Stimulated activated CD8-positive, alpha-beta memory T cell treated with anti-CD3 and anti-CD28 coated beads, Interleukin-12 subunit alpha, Interleukin-12 subunit beta, amount 100 ng/mL, for 24 hours (primary cell): ENCODE data around the gene FLOT2.
"Not testable (repeated sequence)": the region's sequence is repeated elsewhere in the genome, so short reads cannot be mapped to it uniquely, and the experiment has no call there.

Source experiments
- DNase-seq: peaks from one replicate; pipeline ENCODE4 v3.0.0-alpha.2; 2020; ENCODE audit errors: extremely low read depth

Gene FLOT2

DNA sequence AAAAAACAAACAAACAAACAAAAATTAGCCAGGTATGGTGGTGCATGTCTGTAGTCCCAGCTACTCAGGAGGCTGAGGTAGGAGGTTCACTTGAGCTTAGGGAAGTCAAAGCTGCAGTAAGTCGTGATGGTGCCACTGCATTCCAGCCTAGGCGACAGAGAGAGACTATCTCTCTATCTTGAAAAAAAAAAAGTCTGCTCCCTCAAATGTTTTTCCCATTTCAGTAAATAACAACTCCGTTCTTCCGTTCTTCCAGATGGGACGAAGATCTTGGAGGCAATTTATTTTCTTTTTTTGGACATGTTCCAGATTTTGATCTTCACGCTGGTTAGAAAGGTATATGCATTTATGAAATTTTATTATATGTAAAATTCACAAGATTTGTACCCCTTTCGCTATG lies 23.7 kb downstream of the FLOT2 start:
- no peak for DNase-seq

DNA sequence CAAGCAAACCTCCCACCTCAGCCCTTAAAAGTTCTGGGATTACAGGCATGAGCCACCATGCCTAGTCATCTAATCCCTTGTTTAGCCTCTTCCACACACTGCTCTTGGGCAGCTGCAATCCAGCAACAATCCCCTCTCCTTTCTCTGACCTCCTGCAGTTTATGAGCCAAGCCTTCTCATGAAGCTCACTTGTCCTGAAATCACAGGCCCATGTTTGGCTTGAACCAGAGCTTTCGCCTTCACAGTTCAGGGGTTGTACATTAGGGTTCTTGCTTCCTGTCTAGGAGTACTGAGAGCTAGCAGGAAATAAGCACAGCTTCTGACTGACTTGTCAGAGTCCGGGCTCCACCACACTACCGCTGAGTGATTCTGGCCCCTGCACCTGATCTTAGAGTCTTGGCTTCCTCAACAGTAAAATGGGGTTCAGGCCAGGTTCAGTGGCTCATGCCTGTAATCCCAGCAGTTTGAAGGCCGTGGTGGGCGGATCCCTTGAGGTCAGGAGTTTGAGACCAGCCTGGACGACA lies 26.4 kb downstream of the FLOT2 start:
- no peak for DNase-seq

DNA sequence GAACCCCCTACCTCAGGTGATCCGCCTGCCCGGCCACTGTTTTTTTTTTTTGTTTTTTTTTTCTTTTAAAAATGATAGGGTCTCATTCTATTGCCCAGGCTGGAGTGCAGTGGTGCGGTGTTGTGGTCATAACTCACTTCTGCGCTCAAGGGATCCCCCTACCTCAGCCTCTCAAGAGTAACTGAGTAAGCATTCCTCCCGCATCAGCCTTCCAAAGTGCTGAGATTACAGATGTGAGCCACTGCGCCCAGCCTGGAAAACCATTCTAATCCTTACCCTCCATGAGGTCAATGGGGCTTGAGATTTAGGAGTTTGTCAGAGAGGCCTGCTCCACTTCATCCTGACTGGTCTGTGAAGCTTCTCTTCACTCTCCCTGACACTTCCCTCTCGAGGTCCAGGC lies 30.3 kb downstream of the FLOT2 start:
- DNase-seq: no peak

DNA sequence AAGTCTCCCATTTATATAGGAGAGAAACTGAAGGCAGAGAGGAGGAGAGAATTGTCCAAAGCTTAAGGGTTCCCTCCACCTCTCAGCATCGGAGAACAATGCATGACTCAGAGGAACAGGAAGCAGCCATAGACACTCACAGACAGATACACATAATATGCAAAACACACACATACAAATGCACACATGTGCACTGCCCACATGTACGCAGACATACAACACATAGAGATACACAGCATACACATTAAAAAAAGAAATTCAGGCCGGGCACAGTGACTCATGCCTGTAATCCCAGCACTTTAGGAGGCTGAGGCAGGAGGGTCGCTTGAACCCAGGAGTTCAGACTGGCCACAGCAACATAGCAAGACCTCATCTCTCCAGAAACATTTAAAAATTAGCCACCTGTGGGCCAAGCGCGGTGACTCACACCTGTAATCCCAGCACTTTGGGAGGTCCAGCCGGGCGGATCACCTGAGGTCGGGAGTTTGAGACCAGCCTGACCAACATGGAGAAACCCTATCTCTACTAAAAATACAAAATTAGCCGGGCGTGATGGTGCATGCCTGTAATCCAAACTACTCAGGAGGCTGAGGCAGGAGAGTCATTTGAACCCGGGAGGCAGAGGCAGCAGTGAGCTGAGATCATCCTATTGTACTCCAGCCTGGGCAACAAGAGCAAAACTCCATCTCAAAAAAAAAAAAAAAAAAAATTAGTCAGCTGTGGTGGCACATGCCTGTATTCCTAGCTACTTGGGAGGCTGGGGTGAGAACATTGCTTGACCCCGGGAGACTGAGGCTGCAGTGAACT lies 31.4 kb downstream of the FLOT2 start:
- DNase-seq: no peak

DNA sequence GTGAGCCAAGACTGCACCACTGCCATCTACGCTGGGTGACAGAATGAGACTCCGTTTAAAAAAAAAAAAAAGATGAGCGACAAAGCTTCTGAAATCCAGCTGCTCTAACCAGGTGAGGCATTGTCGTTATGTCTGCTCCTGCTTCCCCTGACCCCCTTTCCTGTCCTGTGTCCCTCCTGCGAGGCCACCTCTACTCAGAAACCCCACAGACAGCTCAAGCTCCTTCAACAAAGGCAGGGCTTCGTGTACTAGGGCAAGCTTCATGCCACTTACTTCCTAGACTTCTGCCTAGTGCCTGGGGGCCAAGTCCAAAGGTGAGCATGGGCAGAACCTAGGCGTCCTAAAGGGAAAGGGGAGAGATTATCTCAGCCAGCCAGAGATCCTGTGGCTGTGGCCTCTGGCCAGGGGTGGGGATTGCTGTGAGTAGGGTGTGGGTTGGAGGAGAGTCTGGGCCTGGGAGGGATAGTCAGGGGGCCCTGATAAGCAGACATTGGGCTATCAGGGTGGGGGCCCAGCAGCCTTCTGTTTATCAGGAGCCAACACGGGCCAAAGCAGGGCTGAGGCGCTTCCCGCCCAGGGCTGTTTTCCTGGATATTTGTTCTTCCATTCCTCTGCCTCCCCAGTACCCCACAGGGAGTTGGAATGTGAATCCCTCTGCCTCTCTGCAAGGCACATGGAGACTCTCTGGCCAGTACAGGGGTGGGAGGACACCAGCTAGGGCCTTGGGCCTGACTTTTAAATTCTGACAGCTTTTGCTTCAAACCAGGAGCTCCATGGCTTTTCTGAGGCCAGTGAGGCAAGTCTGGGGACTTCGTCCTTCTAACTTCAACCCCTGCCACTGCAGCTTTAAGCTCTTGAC lies 32.3 kb downstream of the FLOT2 start:
- no peak for DNase-seq

DNA sequence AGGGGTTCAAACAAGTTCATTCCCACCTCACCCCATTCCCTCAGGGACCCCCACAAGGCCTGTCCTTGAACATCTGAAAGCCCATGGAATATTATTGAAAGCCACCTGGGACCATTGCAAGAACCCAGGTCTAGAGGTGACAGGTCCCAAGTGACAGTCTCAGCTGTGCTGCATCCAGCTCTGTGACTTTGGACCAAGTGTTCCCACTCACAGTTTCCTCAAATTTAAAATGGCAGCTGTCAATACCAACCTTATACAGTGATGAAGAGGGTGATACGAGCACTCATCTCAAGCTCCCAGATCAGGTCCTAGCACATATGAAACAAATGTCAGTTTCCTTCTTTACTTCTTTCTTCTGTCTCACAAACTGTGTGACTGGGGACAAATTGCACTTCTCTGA lies 33.6 kb downstream of the FLOT2 start:
- DNase-seq: no peak

DNA sequence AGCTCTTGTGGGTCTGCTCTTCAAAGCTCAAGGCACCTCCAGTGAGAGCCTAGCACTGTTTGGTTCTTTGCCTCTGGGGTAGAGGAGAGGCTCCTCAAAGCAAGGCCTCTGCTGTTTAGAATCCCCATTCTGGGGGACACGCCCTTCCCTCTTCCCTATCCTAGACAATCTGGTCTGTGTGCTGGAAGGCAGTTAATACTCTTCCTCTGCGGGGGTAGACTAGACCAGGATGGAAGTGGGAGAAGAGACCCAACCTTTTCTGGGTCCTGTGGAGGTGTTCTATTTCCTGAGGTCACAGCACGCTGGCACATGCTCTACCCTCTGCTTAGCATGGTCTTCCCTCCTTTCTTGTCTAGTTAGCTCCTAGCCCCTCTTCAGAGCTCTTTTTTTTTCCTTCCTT lies 35.0 kb downstream of the FLOT2 start:
- DNase-seq: no peak

DNA sequence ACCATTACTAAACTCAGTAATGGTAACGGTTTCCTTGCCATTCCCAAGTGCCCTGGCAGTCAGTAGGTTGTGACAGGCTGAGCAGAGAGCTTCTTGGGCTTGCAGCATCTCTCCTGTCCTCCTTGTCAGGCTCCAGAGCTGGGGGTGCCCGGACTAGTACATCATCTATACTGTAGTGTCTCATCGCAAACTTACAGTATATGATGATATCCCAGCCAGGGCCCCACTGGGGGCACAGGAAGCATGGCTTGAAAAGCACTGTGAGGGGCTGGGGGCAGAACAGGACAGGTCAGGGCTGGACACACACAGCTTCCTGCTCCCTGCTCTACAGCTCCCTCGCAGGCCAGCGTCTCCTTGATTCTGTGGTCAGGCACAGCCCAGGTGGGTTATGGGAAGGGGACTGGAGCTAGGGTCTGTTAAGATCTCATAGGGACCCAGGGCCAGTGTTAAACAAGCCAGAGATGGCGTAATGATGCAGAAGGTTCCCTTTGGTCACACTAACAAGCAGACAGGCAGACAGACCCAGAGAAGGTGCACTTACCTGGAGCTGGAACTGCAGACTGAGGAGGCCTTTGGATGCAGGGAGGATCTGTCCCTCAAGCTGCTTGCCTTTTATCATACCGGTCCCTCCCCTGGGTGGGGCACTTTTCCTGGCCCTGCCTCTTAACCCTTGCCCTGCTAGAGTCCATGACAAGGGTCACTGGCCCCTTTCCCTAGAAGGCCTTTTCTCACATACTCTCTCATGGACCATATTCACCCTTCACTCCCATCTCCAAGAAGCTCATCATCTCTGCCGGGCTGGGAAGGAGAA lies 35.9 kb downstream of the FLOT2 start:
- DNase-seq: no peak

DNA sequence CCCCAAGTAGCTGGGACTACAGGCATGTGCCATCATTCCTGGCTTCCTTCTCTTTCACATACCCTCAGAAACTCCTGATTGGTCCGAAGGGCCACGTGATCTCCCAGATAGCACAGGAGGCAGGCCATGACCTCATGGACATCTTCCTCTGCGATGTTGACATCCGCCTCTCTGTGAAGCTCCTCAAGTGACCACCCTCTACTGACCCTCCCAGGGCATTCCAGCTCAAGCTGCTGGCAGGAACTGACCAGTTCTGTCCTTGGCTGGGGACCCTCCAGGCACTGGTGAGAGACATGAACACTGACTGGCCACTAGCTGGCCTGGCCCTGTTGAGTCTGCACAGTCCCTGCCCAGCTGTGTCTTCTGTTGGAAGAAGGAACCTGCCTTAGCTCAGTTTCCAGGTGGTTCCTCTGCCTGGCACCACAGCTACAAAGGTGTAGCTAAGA lies 37.1 kb downstream of the FLOT2 start:
- no peak for DNase-seq

DNA sequence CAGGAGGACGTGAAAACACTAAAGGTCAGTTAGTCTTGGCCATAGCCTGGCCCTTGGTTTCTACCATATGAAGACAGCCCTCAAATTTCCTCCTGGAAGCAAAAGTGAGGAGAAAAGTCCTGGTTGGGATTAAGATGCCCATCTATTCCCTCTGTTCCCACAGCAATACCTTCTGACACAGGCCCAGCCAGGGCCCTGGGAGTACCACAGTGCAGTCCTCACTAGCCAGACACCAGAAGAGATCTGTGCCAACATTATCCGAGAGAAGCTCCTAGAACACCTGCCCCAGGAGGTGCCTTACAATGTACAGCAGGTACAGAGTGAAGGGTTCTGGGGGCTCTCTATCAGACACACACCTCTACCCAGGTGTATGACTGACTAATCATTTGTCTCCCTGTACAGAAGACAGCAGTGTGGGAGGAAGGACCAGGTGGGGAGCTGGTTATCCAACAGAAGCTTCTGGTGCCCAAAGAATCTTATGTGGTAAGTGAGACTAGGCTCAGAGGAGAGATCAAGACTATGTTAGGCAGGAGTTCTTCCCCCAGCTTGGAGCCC lies 38.7 kb downstream of the FLOT2 start:
- no peak for DNase-seq

DNA sequence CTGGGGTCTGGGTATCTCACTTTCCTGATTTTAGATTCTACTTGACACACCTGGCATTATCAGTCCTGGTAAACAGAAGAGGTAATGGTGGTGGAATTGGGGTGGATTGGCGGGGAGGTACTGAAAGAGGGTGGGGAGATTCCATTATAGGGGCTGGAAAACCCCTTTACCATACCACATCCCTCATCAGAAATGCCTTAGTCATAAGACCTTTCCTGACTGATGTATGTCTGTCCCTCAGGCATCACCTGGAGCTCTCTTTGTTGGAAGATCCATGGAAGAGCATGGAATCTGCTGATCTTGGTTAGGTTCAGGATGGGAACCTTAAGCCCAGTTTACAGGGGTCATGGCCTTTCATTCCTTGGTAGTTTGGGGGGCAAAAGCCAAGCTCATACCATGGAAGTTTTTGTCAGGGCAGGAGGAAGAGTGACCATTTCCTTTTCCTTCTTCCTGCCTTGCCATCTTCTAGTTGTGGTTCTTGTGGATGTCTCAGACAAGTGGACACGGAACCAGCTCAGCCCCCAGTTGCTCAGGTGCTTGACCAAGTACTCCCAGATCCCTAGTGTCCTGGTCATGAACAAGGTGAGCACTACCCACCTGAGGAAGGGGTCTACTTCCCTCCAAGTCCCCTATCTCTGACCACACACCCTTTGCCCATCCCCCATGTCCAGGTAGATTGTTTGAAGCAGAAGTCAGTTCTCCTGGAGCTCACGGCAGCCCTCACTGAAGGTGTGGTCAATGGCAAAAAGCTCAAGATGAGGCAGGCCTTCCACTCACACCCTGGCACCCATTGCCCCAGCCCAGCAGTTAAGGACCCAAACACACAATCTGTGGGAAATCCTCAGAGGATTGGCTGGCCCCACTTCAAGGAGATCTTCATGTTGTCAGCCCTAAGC lies 39.4 kb downstream of the FLOT2 start:
- no peak for DNase-seq

DNA sequence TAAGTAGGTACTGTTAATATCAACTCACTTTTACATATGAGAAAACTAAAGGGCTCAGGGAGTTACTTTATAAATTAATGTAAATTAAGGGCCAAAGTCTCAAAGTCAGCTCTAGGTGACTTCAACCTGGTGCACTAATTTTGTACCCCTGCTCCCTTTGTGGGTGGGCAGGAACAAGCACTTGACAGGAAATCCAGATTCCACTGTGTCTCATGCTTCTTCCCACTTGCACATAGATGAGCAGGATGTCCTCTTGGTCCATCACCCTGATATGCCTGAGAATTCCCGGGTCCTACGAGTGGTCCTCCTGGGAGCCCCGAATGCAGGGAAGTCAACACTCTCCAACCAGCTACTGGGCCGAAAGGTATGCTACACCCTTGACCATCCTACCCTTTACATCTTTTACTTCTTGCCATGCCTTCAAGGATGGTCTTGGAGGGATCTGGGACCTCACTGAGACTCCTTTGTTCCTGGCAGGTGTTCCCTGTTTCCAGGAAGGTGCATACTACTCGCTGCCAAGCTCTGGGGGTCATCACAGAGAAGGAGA lies 41.4 kb downstream of the FLOT2 start:
- no peak for DNase-seq

DNA sequence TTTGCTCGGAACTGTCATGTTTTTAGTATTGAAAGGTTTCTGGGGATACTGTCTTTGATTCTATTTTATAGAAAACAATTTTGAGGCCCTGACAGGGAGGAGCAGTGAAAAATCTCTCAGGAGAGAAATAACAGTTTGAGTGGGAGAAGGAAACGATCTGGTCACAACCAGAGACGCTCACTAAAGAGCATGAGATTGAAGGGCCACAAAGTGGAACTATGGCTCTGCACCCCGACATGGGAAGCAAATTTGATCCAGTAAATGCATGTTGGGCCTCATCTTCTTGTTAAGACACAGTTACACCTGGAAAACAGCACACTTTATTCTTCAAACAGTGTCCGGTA lies 42.2 kb downstream of the FLOT2 start:
- no peak for DNase-seq

DNA sequence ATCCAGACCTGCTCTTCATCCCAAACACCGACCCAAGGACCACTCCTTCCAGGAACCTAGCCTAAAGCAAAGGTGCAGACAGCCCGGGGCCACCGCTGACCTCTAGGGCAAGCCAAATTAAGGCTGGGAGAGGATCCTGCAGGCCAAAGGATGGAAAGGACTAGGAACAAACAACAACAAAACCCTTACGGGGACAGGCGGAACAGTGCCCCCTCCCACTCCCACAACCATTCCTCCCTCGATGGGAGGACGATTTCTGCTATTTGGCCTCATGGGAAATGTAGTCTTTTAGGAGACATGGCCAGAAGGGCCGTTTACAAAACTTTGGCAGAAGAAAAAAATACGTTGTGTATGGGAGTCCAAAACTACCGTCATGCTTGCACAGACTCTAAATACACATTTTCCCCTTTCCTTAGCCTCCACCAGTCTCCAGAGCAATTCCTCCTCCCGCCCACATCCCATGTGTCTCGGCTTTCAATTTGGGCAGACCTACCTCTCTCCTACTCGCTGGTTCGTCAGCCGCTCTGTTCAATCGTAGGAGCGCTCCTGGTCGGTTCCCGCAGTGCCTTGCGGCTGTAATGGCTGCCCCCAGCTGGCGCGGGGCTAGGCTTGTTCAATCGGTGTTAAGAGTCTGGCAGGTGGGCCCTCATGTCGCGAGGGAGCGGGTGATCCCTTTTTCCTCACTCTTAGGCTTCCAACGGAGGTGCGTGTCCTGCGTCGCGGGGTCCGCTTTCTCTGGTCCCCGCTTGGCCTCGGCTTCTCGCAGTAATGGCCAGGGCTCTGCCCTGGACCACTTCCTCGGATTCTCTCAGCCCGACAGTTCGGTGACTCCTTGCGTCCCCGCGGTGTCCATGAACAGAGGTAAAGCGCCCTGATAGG lies 42.8 kb downstream of the FLOT2 start, which contains the start of gene ERAL1:
ERAL1 (plus strand) TSS at position 560 of the 879 bp plus-strand sequence; CDS start at position 579, 19 bp downstream.
- DNase-seq: peak; percentile 58

DNA sequence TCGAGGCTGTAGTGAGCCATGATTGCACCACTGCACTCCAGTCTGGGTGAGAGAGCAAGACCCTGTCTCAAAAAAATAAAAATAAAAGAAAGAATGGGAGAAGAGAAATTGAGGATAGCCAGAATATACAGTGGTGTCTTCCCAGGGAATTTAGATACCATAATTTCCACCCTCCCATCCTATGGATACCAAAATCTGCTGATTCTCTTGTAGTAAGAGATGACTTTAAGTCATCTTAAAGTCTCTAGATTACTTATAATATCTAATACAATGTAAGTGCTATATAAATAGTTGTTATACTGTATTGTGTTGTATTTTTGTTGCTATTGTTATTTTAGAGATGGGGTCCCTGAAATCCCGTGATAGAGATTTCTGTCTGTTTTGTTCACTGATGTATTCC lies 44.2 kb downstream of the FLOT2 start:
- DNase-seq: no peak

DNA sequence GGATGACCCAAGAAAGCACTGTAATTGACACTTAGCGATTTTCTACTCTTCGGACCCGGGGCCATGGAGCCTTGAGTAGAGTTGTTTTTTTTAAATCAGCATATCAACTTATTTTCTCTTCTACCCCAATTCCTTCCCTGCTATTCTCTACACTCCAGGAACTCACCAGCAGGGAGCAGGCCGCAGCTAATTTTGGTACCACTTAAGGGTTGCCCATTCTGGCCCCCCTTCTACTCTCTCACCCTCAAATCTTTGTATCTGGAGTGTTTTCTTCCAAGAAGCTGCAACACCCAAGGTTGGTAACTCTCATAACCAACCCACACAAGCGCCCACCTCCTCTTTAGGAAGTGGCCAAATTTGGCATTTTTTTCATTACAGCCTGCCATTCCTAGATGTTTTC lies 48.3 kb downstream of the FLOT2 start:
- DNase-seq: no peak

DNA sequence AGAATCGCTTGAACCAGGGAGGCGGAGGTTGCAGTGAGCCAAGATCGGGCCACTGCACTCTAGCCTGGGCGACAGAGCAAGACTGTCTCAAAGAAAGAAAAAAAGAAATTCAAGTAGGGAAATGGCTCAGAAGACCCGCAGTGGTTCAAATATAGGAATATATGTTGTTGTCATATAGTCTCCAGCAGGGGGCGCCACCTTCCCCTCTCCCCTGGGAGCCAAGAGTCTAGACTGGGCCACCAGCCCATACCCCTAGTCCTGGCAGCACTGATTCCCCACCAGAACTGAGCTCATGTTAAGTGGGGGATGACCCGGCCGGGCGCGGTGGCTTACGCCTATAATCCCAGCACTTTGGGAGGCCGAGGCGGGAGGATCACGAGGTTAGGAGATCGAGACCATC lies 48.9 kb downstream of the FLOT2 start:
- DNase-seq: peak; percentile 32

DNA sequence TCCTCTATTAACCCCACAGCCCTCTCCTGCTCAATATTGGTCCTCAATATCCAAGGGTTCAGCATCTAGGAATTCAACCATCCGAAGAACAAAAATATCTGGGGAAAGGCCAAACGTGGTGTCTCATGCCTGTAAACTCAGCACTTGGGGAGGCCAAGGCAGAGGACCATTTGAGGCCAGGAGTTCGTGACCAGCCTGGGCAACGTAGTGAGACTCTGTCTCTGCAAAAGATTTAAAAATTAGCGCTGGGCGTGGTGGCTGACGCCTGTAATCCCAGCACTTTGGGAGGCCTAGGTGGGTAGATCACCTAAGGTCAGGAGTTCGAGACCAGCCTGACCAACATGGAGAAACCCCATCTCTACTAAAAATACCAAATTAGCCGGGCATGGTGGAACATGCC lies 50.8 kb downstream of the FLOT2 start:
- not testable (repeated sequence) for DNase-seq

DNA sequence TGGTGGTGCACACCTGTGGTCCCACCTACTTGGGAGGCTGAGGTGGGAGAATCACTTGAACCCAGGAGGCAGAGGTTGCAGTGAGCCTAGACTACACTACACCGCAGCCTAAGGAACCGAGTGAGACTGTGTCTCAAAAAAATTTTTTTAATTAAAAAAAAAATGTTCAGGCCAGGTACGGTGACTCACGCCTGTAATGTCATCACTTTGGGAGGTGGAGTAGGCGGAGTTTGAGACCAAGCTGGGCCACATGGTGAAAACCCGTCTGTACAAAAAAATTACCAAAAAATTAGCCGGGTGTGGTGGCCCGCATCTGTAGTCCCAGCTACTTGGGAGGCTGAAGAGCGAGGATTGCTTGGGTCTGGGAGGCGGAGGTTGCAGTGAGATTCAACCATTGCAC lies 51.3 kb downstream of the FLOT2 start:
- no peak for DNase-seq
